H1 (cell line): ENCODE measurements around the gene LRRC32. TPM values are rescaled to one million over a fixed set of nuclear protein-coding genes. Genes with fewer than 3 reads are reported as not detected.

Experiments used
- CTCF ChIA-PET: fragments of 300-600 bp; sonication (Branson Sonifier 250); formaldehyde crosslinking; loops from one replicate; lab custom pipeline; 2021; ENCODE audit not compliant: partially characterized antibody; lab: Charles Lee
- POLR2A ChIA-PET: fragments of 300-600 bp; sonication (Branson Sonifier 250); formaldehyde crosslinking; loops from one replicate; lab custom pipeline; 2021; ENCODE audit warnings: inconsistent platforms; ENCODE audit not compliant: partially characterized antibody; lab: Charles Lee
- DNase-seq, 2 experiments: peaks; one replicate each; pipeline versions ENCODE4 v3.0.0 to v3.0.0-alpha.2; 2010 to 2022; ENCODE audit warnings: low spot score in 2 of 2, low read depth in 1 of 2, mixed read lengths in 1 of 2
- FAIRE-seq: peaks from 2 replicates; lab custom pipeline; 2011; peaks lifted over from hg19 to GRCh38; lab: Jason Lieb, UNC
- H2AFZ ChIP-seq: 2 replicates; pipeline ENCODE4 v1.8.1; 2012; ENCODE audit warnings: low read length, inconsistent platforms
- H2AK5ac ChIP-seq: 2 replicates; pipeline ENCODE4 v1.6.1; 2013; ENCODE audit warnings: low read depth, low read length
- H2BK120ac ChIP-seq: replicated peaks from 2 replicates; pipeline ENCODE3; 2013; ENCODE audit warnings: low read depth, low read length, inconsistent platforms
- H2BK12ac ChIP-seq: 2 replicates; pipeline ENCODE4 v1.6.1; 2013; ENCODE audit warnings: low read depth, low read length
- H2BK15ac ChIP-seq: 2 replicates; pipeline ENCODE4 v1.6.1; 2013; ENCODE audit warnings: low read length
- H2BK20ac ChIP-seq: 2 replicates; pipeline ENCODE4 v1.6.1; 2013; ENCODE audit warnings: low read length
- H2BK5ac ChIP-seq: 2 replicates; pipeline ENCODE4 v1.6.1; 2013; ENCODE audit warnings: low read depth, low read length
- H3K14ac ChIP-seq: 2 replicates; pipeline ENCODE4 v1.6.1; 2013; ENCODE audit warnings: inconsistent platforms; ENCODE audit not compliant: insufficient read length
- H3K18ac ChIP-seq: 2 replicates; pipeline ENCODE4 v1.6.1; 2013; ENCODE audit warnings: low read length; ENCODE audit errors: extremely low read depth
- H3K23ac ChIP-seq: 2 replicates; pipeline ENCODE4 v1.6.1; 2013; ENCODE audit warnings: inconsistent platforms; ENCODE audit not compliant: insufficient read length
- H3K23me2 ChIP-seq: 2 replicates; pipeline ENCODE4 v1.6.1; 2013; ENCODE audit warnings: low read depth, low read length
- H3K27ac ChIP-seq: 2 replicates; pipeline ENCODE4 v1.6.1; 2011; ENCODE audit warnings: low read depth, low read length, inconsistent platforms
- H3K27me3 ChIP-seq, 4 experiments: replicated peaks in 1 of 4; 1 replicate in 1 of 4; 2 replicates in 3 of 4; pipeline versions ENCODE4 v1.6.1 to v1.8.1; 2011 to 2013; ENCODE audit warnings: low read length in 3 of 4, mild to moderate bottlenecking in 3 of 4, inconsistent platforms in 2 of 4, mixed read lengths in 2 of 4, moderate library complexity in 1 of 4; ENCODE audit not compliant: control insufficient read depth in 3 of 4, insufficient read depth in 3 of 4; ENCODE audit errors: extremely low read depth in 1 of 4
- H3K36me3 ChIP-seq, 4 experiments: 2 replicates each; pipeline versions ENCODE4 v1.6.1 to v1.8.1; 2011 to 2013; ENCODE audit warnings: mild to moderate bottlenecking in 4 of 4, low read length in 3 of 4, moderate library complexity in 2 of 4, control low read depth in 1 of 4, inconsistent platforms in 1 of 4; ENCODE audit not compliant: insufficient read depth in 4 of 4, control insufficient read depth in 2 of 4
- H3K4ac ChIP-seq: replicated peaks from 2 replicates; pipeline ENCODE3; 2013; ENCODE audit warnings: low read length, low read depth, mixed read lengths, inconsistent platforms; ENCODE audit not compliant: insufficient read length
- H3K4me1 ChIP-seq, 4 experiments: replicated peaks in 1 of 4; 1 replicate in 1 of 4; 2 replicates in 3 of 4; pipeline versions ENCODE4 v1.6.1 to v1.8.1; 2011 to 2013; ENCODE audit warnings: low read length in 3 of 4, inconsistent platforms in 2 of 4, mixed read lengths in 1 of 4; ENCODE audit not compliant: insufficient read depth in 4 of 4, control insufficient read depth in 3 of 4
- H3K4me2 ChIP-seq, 2 experiments: 2 replicates each; pipeline versions ENCODE4 v1.6.1 to v1.8.1; 2011 to 2013; ENCODE audit warnings: low read depth in 2 of 2, low read length in 2 of 2, control low read depth in 1 of 2, inconsistent platforms in 1 of 2, mild to moderate bottlenecking in 1 of 2; ENCODE audit not compliant: insufficient read depth in 1 of 2
- H3K4me3 ChIP-seq, 4 experiments: fragments of 200-600, 300-600 bp in 1 of 4; sonication (generic), shearing (Covaris generic), sonication (Bioruptor Twin) in 1 of 4; 2 replicates each; pipeline versions ENCODE4 v1.5.1 to v1.8.1; 2011 to 2016; ENCODE audit warnings: low read length in 4 of 4, low read depth in 3 of 4, control low read depth in 2 of 4, inconsistent platforms in 2 of 4, mild to moderate bottlenecking in 2 of 4, mixed read lengths in 1 of 4, moderate library complexity in 1 of 4; ENCODE audit not compliant: insufficient read depth in 2 of 4; ENCODE audit errors: extremely low read depth in 1 of 4
- H3K56ac ChIP-seq: replicated peaks from 2 replicates; pipeline ENCODE3; 2013; ENCODE audit warnings: low read depth, mild to moderate bottlenecking, mixed read lengths, low read length, inconsistent platforms; ENCODE audit not compliant: insufficient read length
- H3K79me1 ChIP-seq: 2 replicates; pipeline ENCODE4 v1.6.1; 2013; ENCODE audit warnings: low read depth, low read length, control low read depth
- H3K79me2 ChIP-seq, 2 experiments: 2 replicates each; pipeline versions ENCODE4 v1.6.1 to v1.8.1; 2012 to 2013; ENCODE audit warnings: low read length in 2 of 2, mild to moderate bottlenecking in 2 of 2, inconsistent platforms in 1 of 2; ENCODE audit not compliant: insufficient read depth in 2 of 2, control insufficient read depth in 1 of 2
- H3K9ac ChIP-seq, 4 experiments: replicated peaks in 1 of 4; 1 replicate in 1 of 4; 2 replicates in 3 of 4; pipeline versions ENCODE4 v1.6.1 to v1.8.1; 2011 to 2013; ENCODE audit warnings: low read depth in 3 of 4, low read length in 3 of 4, control low read depth in 2 of 4, mild to moderate bottlenecking in 2 of 4, moderate library complexity in 2 of 4, inconsistent platforms in 1 of 4; ENCODE audit errors: extremely low read depth in 1 of 4
- H3K9me3 ChIP-seq, 2 experiments: 2 replicates each; pipeline versions ENCODE4 v1.6.1 to v1.8.1; 2012 to 2013; ENCODE audit warnings: mild to moderate bottlenecking in 2 of 2, moderate library complexity in 2 of 2, control low read depth in 1 of 2, inconsistent platforms in 1 of 2, low read depth in 1 of 2, low read length in 1 of 2, mixed read lengths in 1 of 2; ENCODE audit not compliant: insufficient read depth in 2 of 2
- H4K20me1 ChIP-seq, 2 experiments: replicated peaks in 1 of 2; 2 replicates each; pipeline versions ENCODE3 to v1.8.1; 2011 to 2013; ENCODE audit warnings: inconsistent platforms in 2 of 2, low read length in 2 of 2, mild to moderate bottlenecking in 1 of 2; ENCODE audit not compliant: insufficient read depth in 2 of 2, control insufficient read depth in 1 of 2
- H4K5ac ChIP-seq: 2 replicates; pipeline ENCODE4 v1.6.1; 2013; ENCODE audit warnings: low read length, low read depth, mixed read lengths, inconsistent platforms; ENCODE audit not compliant: insufficient read length
- H4K8ac ChIP-seq: 2 replicates; pipeline ENCODE4 v1.8.0; 2013; ENCODE audit warnings: mild to moderate bottlenecking, moderate library complexity, low read length, inconsistent platforms; ENCODE audit not compliant: insufficient read depth; ENCODE audit errors: extremely low read depth
- H4K91ac ChIP-seq: replicated peaks from 2 replicates; pipeline ENCODE3; 2013; ENCODE audit warnings: low read length, mixed read lengths, inconsistent platforms; ENCODE audit not compliant: insufficient read length
- EP300 ChIP-seq, 2 experiments: IDR thresholded peaks; 1 replicate in 1 of 2; 2 replicates in 1 of 2; pipeline ENCODE4 v1.6.1; 2011 to 2012; ENCODE audit warnings: low read depth in 2 of 2, low read length in 2 of 2, mild to moderate bottlenecking in 2 of 2, borderline replicate concordance in 1 of 2, inconsistent platforms in 1 of 2, moderate library complexity in 1 of 2
- GTF2F1 ChIP-seq: IDR thresholded peaks from 2 replicates; pipeline ENCODE4 v1.6.1; 2012; ENCODE audit warnings: low read depth, low read length, improper control_type of control experiment, borderline replicate concordance
- POU5F1 ChIP-seq: IDR thresholded peaks from 2 replicates; pipeline ENCODE4 v1.6.1; 2011; ENCODE audit warnings: low read depth, mild to moderate bottlenecking, low read length, moderate library complexity
- RXRA ChIP-seq: IDR thresholded peaks from 2 replicates; pipeline ENCODE4 v1.6.1; 2011; ENCODE audit warnings: low read depth, mild to moderate bottlenecking, low read length, moderate library complexity; ENCODE audit not compliant: insufficient read depth
- SIN3A ChIP-seq, 2 experiments: IDR thresholded peaks in 1 of 2; conservative IDR thresholded peaks in 1 of 2; 2 replicates each; pipeline ENCODE4 v1.6.1; 2011 to 2012; ENCODE audit warnings: low read length in 2 of 2, improper control_type of control experiment in 1 of 2, low read depth in 1 of 2, mild to moderate bottlenecking in 1 of 2
- SRF ChIP-seq: IDR thresholded peaks from 2 replicates; pipeline ENCODE4 v1.6.1; 2011; ENCODE audit warnings: mild to moderate bottlenecking, low read depth, low read length, moderate library complexity
- TBP ChIP-seq: IDR thresholded peaks from 2 replicates; pipeline ENCODE4 v1.6.1; 2011; ENCODE audit warnings: low read depth, low read length, improper control_type of control experiment
- WGBS, 2 experiments: shearing (Covaris generic) in 1 of 2; methylation state at CpG; one replicate each; pipeline versions ENCODE4 v1.1.6 to v1.1.7; 2013 to 2015; ENCODE audit warnings: low lambda C conversion rate in 2 of 2, mixed read lengths in 2 of 2, inconsistent platforms in 1 of 2, low coverage in 1 of 2, missing lambda C conversion rate in 1 of 2; ENCODE audit not compliant: insufficient replicate concordance in 2 of 2, insufficient coverage in 1 of 2, insufficient read length in 1 of 2; ENCODE audit errors: extremely low coverage in 1 of 2, missing lambda C conversion rate in 1 of 2; 5-methylcytosine and 5-hydroxymethylcytosine counted together
- polyA plus RNA-seq, 7 experiments: library from polyadenylated mRNA; depleted of rRNA in 3 of 7; stranded (reverse) in 5 of 7; unstranded in 2 of 7; fragments of >200 nt in 5 of 7; fragments of 200-250 nt in 2 of 7; gene quantifications; 1 replicate in 5 of 7; 2 replicates in 1 of 7; 4 replicates in 1 of 7; pipeline versions ENCODE4 v1.2.1 to v1.2.3, GENCODE V29; 2011 to 2013; ENCODE audit warnings: missing spikeins in 2 of 7, mixed read lengths in 2 of 7
- total RNA-seq: library from RNA; stranded (reverse); fragmentation: NEBNext Ultra II Directional; extraction: Animal tissue kit (Norgen Biotek cat#: 25700); gene quantifications from 2 replicates; pipeline ENCODE4 v1.2.1, GENCODE V29; 2021
- TF ChIP-seq, protein P1 (sequence below): IDR thresholded peaks from 2 replicates; pipeline ENCODE4 v1.6.1; 2012; ENCODE audit warnings: inconsistent platforms
- TF ChIP-seq, protein P2 (sequence below), 3 experiments: IDR thresholded peaks; 1 replicate in 2 of 3; 2 replicates in 1 of 3; pipeline versions ENCODE4 v1.5.1 to v1.6.1; 2011; ENCODE audit warnings: low read length in 3 of 3, mild to moderate bottlenecking in 3 of 3, inconsistent platforms in 2 of 3, low read depth in 1 of 3, moderate library complexity in 1 of 3; ENCODE audit not compliant: insufficient read depth in 1 of 3; ENCODE audit errors: control extremely low read depth in 1 of 3

Gene LRRC32
- total and polyA plus RNA-seq, 2 of the 8 experiments (the other 6 are each of a cell fraction or from before 2014, with no cell fraction given): 0.99 to 1.9 TPM

DNA sequence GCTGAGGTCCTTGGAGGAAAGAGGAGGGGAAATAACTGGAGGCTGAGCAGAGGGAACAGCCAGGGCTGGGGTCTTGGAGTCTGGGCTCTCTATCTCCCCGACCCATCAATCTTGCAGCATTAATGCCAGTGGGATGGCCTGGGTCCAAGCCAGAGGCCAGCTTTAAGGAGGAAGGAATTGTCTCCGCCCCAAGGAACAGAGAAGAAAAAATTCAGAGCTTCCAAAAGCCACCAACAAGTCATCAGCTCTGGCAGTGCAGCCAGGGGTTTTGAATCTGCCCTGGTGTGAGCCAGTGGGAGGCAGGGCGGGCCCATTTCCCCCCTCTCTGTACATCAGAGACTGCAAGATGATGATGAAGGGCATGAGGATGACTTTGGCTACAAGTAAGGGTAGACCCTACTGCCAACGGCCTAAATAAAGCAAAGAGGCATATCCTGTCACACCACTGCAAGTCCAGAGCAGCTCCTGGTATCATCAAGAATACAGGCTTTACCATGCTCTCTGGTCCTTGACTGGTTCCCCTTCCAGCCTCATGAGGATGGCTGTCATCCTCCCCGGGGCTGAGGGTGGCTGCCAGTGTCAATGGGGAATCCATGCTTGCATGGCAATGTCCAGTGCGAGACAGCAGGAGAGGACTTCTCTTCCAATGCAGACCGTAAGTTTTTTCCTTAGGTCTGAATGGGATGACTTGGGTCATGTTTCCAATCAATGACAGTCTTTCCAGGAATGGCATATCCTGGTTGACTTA lies 34.4 kb downstream of the LRRC32 start:
- Histone ChIP-seq H4K91ac (no peak overlapping the region), H2BK5ac (no peak overlapping the region), H3K9ac (no peak overlapping the region), H2AK5ac (no peak overlapping the region), H3K56ac (no peak overlapping the region), H3K4me1 (no peaks in the 10 kb centered on the region), H3K23ac (no peak overlapping the region), H3K4ac (no peak overlapping the region), H3K4me3 (no peak overlapping the region), H3K27ac (no peak overlapping the region), H2BK12ac (no peak overlapping the region), H3K79me2 (no peaks in the 10 kb centered on the region), H2BK15ac (no peak overlapping the region), H4K20me1 (no peaks in the 10 kb centered on the region), H3K18ac (no peak overlapping the region), H2AFZ (no peak overlapping the region), H4K5ac (no peak overlapping the region), H2BK120ac (no peak overlapping the region), H3K9me3 (no peaks in the 10 kb centered on the region), H4K8ac (no peak overlapping the region), H3K4me2 (no peak overlapping the region), H3K79me1 (no peaks in the 10 kb centered on the region), H3K36me3 (no peaks in the 10 kb centered on the region), H3K23me2 (no peaks in the 10 kb centered on the region), H3K14ac (no peak overlapping the region), H2BK20ac (no peak overlapping the region), H3K27me3 (no peaks in the 10 kb centered on the region)
- WGBS, 2 experiments: 86% methylated on average over 7 of the region's 7 CpGs; no CpG with 5 or more reads in 1 of the 2 experiments
- DNase-seq (no peak), FAIRE-seq (no peak)
- POLR2A ChIA-PET: no interaction called here
- CTCF ChIA-PET: interaction anchor here (1.5 kb wide), 1 partner anchor 38 kb away, joined by 5 read pairs; no protein-coding TSS in a partner anchor
- TF ChIP-seq SRF: no peak
- no peak for TF ChIP-seq GTF2F1
- TF ChIP-seq EP300 (IDR thresholded peaks at IDR 0.05; ENCODE audit: borderline replicate concordance in 1 of 2, low read depth in 2 of 2, low read length in 2 of 2): no peak
- TF ChIP-seq, protein P1, sequence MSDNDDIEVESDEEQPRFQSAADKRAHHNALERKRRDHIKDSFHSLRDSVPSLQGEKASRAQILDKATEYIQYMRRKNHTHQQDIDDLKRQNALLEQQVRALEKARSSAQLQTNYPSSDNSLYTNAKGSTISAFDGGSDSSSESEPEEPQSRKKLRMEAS: no peak
- no peak for TF ChIP-seq RXRA
- no peak for TF ChIP-seq SIN3A (conservative IDR thresholded peaks at IDR 0.05 in 1 of 2, IDR thresholded peaks at IDR 0.05 in 1 of 2; ENCODE audit: low read depth in 1 of 2, low read length in 2 of 2)
- no peak for TF ChIP-seq TBP
- no peak for TF ChIP-seq POU5F1
- TF ChIP-seq, protein P2, sequence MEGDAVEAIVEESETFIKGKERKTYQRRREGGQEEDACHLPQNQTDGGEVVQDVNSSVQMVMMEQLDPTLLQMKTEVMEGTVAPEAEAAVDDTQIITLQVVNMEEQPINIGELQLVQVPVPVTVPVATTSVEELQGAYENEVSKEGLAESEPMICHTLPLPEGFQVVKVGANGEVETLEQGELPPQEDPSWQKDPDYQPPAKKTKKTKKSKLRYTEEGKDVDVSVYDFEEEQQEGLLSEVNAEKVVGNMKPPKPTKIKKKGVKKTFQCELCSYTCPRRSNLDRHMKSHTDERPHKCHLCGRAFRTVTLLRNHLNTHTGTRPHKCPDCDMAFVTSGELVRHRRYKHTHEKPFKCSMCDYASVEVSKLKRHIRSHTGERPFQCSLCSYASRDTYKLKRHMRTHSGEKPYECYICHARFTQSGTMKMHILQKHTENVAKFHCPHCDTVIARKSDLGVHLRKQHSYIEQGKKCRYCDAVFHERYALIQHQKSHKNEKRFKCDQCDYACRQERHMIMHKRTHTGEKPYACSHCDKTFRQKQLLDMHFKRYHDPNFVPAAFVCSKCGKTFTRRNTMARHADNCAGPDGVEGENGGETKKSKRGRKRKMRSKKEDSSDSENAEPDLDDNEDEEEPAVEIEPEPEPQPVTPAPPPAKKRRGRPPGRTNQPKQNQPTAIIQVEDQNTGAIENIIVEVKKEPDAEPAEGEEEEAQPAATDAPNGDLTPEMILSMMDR (IDR thresholded peaks at IDR 0.05; ENCODE audit: control extremely low read depth in 1 of 3, insufficient read depth in 1 of 3, low read depth in 1 of 3, low read length in 3 of 3): no peak
